Brain microvascular endothelial cell (primary cell): ENCODE results near the gene COL11A2.

Experiments
- DNase-seq: peaks from one replicate; pipeline ENCODE4 v3.0.0-alpha.2; 2020
- H3K27ac ChIP-seq: fragments of 250-450 bp; sonication (Bioruptor Pico); 2 replicates; pipeline ENCODE4 v1.5.1; 2020; ENCODE audit warnings: mild to moderate bottlenecking, moderate library complexity
- H3K27me3 ChIP-seq: fragments of 250-450 bp; sonication (Bioruptor Pico); replicated peaks from 2 replicates; pipeline ENCODE4 v1.5.1; 2020; ENCODE audit warnings: mild to moderate bottlenecking
- H3K36me3 ChIP-seq: fragments of 250-450 bp; sonication (Bioruptor Pico); replicated peaks from 2 replicates; pipeline ENCODE4 v1.5.1; 2020; ENCODE audit warnings: mild to moderate bottlenecking
- H3K4me3 ChIP-seq: 2 replicates; pipeline ENCODE4 v1.5.1; 2011; ENCODE audit warnings: low read depth, mild to moderate bottlenecking, control low read depth, low read length, moderate library complexity
- in situ Hi-C: cut with HindIII; loops from 2 replicates; pipeline ENCODE4 v1.10.0; 2017; ENCODE audit warnings: low sequenced_read_pairs, low pct_ligation_motif_present
- TF ChIP-seq, protein P1 (sequence below): IDR thresholded peaks from 2 replicates; pipeline ENCODE4 v1.5.1; 2011; ENCODE audit warnings: low read depth, mild to moderate bottlenecking, moderate library complexity, low read length, control low read depth, inconsistent platforms; ENCODE audit errors: missing control alignments

Gene COL11A2

DNA sequence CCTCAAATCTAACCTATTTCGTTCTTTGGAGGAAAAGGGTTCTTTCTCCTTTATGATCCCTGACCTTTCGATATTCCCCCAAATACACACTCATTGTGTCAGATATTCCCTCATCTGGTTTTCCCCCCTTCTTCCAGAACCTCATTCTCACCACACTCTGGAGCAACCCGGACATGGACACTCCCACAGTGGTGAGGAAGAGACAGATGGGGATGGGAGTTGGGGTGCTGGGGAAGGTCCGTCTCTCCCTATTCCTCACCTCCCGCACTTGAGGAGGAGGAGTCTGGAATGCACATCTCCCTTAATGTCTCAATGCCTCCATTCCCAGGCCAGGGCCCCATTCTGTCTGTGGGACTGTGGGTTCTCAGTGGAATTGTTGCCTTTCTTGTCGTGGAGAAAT is 9.7 kb upstream of the COL11A2 start:
- peak overlapping the region; percentile 69 for H3K4me3 ChIP-seq

DNA sequence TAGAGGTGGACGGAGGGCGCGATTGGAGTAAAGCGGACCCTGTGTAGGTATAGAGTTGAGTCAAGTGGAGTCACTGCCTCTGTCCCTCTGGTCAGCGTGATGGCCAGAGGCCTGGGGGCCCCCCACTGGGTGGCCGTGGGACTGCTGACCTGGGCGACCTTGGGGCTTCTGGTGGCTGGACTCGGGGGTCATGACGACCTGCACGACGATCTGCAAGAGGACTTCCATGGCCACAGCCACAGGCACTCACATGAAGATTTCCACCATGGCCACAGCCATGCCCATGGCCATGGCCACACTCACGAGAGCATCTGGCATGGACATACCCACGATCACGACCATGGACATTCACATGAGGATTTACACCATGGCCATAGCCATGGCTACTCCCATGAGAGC is 8.9 kb upstream of the COL11A2 start:
- TF ChIP-seq, protein P1, sequence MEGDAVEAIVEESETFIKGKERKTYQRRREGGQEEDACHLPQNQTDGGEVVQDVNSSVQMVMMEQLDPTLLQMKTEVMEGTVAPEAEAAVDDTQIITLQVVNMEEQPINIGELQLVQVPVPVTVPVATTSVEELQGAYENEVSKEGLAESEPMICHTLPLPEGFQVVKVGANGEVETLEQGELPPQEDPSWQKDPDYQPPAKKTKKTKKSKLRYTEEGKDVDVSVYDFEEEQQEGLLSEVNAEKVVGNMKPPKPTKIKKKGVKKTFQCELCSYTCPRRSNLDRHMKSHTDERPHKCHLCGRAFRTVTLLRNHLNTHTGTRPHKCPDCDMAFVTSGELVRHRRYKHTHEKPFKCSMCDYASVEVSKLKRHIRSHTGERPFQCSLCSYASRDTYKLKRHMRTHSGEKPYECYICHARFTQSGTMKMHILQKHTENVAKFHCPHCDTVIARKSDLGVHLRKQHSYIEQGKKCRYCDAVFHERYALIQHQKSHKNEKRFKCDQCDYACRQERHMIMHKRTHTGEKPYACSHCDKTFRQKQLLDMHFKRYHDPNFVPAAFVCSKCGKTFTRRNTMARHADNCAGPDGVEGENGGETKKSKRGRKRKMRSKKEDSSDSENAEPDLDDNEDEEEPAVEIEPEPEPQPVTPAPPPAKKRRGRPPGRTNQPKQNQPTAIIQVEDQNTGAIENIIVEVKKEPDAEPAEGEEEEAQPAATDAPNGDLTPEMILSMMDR, result peak; percentile 13
- Histone ChIP-seq H3K27ac (peak overlapping the region; percentile 95), H3K36me3 (peaks cover 39% of the 10 kb centered on the region), H3K4me3 (peak overlapping the region; percentile 69), H3K27me3 (no peaks in the 10 kb centered on the region)
- no peak for DNase-seq
- in situ Hi-C loops, result no loop called here

More for the DNA sequence above, 9.7 kb upstream of the COL11A2 start:
- no peak overlapping the region for H3K27ac ChIP-seq
- TF ChIP-seq, protein P1, result no peak
- H3K27me3 ChIP-seq, result no peaks in the 10 kb centered on the region
- no peak for DNase-seq
- peaks cover 36% of the 10 kb centered on the region for H3K36me3 ChIP-seq
- in situ Hi-C loops, result no loop called here

DNA sequence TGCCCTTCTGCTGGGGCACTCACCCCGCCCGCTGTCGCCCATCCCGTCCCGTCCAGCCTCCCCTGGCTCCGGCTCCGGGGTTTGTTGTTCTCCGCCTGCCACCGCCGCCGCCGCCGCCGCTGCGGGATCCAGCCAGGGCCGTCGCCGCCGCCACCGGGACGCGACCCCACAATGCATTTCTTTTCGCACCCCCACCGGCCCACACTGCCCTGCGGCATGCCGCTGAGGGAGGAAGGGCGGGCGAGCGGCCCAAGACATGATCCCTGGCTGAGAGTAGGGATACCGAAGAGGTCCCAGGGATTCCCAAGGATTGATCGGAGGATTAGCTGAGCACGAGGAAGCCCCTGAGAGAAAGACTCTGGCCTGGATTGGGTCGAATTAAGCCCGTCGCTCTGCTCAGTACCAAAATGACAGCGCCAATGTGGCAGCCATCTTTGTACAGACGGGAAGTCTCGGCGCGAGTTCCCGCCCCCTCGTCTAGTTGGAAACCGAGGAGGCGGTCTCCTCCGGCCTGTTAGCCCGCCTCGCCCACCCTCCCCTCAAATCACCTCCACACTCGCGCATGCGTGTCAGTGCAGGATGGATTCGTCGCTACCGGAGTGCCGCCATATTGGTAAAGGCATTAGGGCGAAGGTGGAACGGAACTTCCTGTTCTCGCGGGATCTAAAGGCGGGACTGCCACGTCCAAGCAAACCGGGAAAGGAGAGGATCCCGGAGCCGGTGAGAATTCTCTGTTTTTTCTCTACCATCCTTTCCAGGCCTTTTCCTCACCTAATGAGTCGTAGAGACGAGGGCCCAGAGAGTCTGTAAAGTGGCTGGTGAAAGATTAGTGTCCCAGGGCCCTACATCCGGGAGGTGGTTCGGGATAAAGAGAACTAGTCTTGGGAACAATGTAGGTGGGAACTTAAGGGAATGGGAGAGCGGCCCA is 8.2 kb upstream of the COL11A2 start, which contains the start of the genes RXRB and SLC39A7:
Gene RXRB, minus strand, starts transcription at position 447 of the 928 bp plus-strand sequence. Its CDS starts 189 bp downstream, at position 258.
Gene SLC39A7, plus strand, starts transcription at position 649 of the 928 bp plus-strand sequence. CDS start 379 bp downstream, outside the sequence.
- Histone ChIP-seq H3K4me3 (peak within 1 kb of the TSS; percentile 69), H3K27ac (peak within 1 kb of the TSS; percentile 95), H3K27me3 (no peaks in the 10 kb centered on the region), H3K36me3 (peaks cover 45% of the 10 kb centered on the region)
- in situ Hi-C loops, result no loop called here
- peak; percentile 99 for DNase-seq
- TF ChIP-seq, protein P1, result no peak

DNA sequence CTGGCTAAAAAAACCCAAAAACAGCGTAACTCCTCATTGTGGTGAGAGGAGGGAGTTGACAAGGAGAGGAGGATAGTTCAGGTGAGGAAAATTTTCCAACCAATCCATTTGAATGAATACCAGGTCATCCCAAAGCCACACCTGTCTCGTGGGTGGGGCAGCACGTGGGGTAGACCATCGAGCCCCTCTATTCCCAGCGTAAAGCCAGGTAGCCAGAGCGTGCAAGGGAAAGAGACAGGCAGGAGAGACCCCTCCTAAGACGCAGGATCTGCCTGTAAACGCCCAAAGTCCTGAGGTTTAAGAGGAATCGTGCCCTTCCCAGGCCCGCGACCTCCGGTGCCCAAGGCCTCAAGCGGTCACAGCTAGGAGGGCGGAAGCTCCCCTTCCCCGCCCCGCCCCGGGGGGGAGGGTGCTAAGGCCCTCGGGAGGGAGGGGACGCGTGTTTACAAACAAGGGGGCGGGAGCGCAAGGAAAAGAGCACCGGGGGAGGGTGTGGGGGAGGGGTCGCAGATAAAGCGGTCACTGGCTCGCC is 7.5 kb upstream of the COL11A2 start:
- Histone ChIP-seq H3K27ac (peak overlapping the region; percentile 95), H3K4me3 (peak overlapping the region; percentile 69), H3K27me3 (no peaks in the 10 kb centered on the region), H3K36me3 (peaks cover 53% of the 10 kb centered on the region)
- TF ChIP-seq, protein P1, result no peak
- in situ Hi-C loops, result no loop called here
- DNase-seq, result peak; percentile 31

DNA sequence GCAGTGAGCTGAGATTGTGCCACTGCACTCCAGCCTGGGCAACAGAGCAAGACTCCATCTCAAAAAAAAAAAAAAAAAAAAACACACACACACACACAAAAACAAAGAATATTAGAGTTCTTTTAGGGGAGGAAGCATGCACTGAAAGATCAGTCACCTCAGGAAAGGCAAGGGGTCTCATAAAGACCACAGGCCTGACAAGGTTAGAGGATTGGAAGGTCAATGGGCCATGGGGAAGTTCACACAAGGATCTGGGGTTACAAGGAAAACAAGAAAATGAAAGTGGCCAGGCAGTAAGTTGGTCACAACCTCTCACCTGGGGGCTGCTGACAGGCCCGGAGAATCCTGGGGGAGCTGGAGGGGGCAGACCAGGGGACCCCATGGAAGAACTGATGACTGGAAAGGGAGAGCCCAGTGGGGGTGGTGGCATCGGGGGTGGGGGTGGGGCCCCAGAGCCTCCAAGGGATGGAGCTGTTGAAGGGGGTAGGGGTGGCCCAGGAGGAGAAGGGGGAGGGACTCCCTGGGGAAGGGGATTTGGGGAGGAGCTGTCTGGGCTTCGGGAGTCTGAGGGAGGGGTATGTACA is 6.7 kb upstream of the COL11A2 start:
- H3K27me3 ChIP-seq, result no peaks in the 10 kb centered on the region
- DNase-seq, result no peak
- in situ Hi-C loops, result no loop called here
- peaks cover 58% of the 10 kb centered on the region for H3K36me3 ChIP-seq
- no peak overlapping the region for H3K27ac ChIP-seq
- TF ChIP-seq, protein P1, result no peak
- peak overlapping the region; percentile 69 for H3K4me3 ChIP-seq
